ENCODE measurements around the gene DAB1. TPM values are rescaled to one million over a fixed set of nuclear protein-coding genes. Genes with fewer than 3 reads are reported as not detected.

The DAB1 gene
- total RNA-seq, 1 donor from 2014 or later: 1.6 TPM

- no peak overlapping the region for H3K4me2 ChIP-seq (ENCODE audit: low read length)
- H3K36me3 ChIP-seq (ENCODE audit: insufficient read depth, low read length): no peaks in the 10 kb centered on the region
- no peak overlapping the region for H3K4me3 Mint-ChIP-seq (ENCODE audit: unreplicated experiment)
- no peak overlapping the region for H2AFZ ChIP-seq (ENCODE audit: low read depth, low read length)
- FAIRE-seq (no peak), DNase-seq (ENCODE audit: low read depth) (no peak)
- H3K79me2 ChIP-seq (ENCODE audit: insufficient read depth, low read length): no peaks in the 10 kb centered on the region
- H3K36me3 Mint-ChIP-seq (ENCODE audit: low read depth, unreplicated experiment): no peaks in the 10 kb centered on the region
- no peaks in the 10 kb centered on the region for H3K4me1 Mint-ChIP-seq (ENCODE audit: low read depth, unreplicated experiment)
- H3K27ac Mint-ChIP-seq (ENCODE audit: unreplicated experiment): no peak overlapping the region
- TF ChIP-seq CTCF (IDR thresholded peaks at IDR 0.05; ENCODE audit: insufficient read depth, low read depth, low read length) (no peak), EZH2 (IDR thresholded peaks at IDR 0.05; ENCODE audit: insufficient read depth, low read length) (no peak)
- no peak overlapping the region for H3K27ac ChIP-seq (ENCODE audit: low read depth, low read length)
- no peaks in the 10 kb centered on the region for H3K4me1 ChIP-seq (ENCODE audit: insufficient read depth, low read length)
- no peaks in the 10 kb centered on the region for H3K9me3 Mint-ChIP-seq (ENCODE audit: unreplicated experiment)
- no peak overlapping the region for H3K9ac ChIP-seq (ENCODE audit: low read length)
- peaks cover 5% of the 10 kb centered on the region for H3K27me3 Mint-ChIP-seq (ENCODE audit: low read depth, unreplicated experiment)
- no peak overlapping the region for H3K4me3 ChIP-seq (ENCODE audit: insufficient read depth, low read depth, low read length)
- no peaks in the 10 kb centered on the region for H3K27me3 ChIP-seq (ENCODE audit: insufficient read depth, low read length)
- H4K20me1 ChIP-seq (ENCODE audit: insufficient read depth, low read length): no peaks in the 10 kb centered on the region
- H3K9me3 ChIP-seq (ENCODE audit: insufficient read depth, low read depth, low read length): no peaks in the 10 kb centered on the region
Observed at GRCh38 chr1:57443004-57443403, 19.1 kb upstream of the DAB1 start.

- H3K79me2 ChIP-seq (ENCODE audit: insufficient read depth, low read length): no peaks in the 10 kb centered on the region
- no peaks in the 10 kb centered on the region for H3K4me1 Mint-ChIP-seq (ENCODE audit: low read depth, unreplicated experiment)
- no peaks in the 10 kb centered on the region for H3K9me3 Mint-ChIP-seq (ENCODE audit: unreplicated experiment)
- H3K36me3 Mint-ChIP-seq (ENCODE audit: low read depth, unreplicated experiment): no peaks in the 10 kb centered on the region
- H3K27ac Mint-ChIP-seq (ENCODE audit: unreplicated experiment): no peak overlapping the region
- peaks cover 5% of the 10 kb centered on the region for H3K27me3 Mint-ChIP-seq (ENCODE audit: low read depth, unreplicated experiment)
- no peak overlapping the region for H3K4me3 Mint-ChIP-seq (ENCODE audit: unreplicated experiment)
- no peak for TF ChIP-seq CTCF (IDR thresholded peaks at IDR 0.05; ENCODE audit: insufficient read depth, low read depth, low read length)
- H3K9me3 ChIP-seq (ENCODE audit: insufficient read depth, low read depth, low read length): no peaks in the 10 kb centered on the region
- H3K27me3 ChIP-seq (ENCODE audit: insufficient read depth, low read length): no peaks in the 10 kb centered on the region
- H3K27ac ChIP-seq (ENCODE audit: low read depth, low read length): no peak overlapping the region
- no peak overlapping the region for H3K4me3 ChIP-seq (ENCODE audit: insufficient read depth, low read depth, low read length)
- DNase-seq (ENCODE audit: low read depth): no peak
- no peak for FAIRE-seq
- H2AFZ ChIP-seq (ENCODE audit: low read depth, low read length): no peak overlapping the region
- no peaks in the 10 kb centered on the region for H3K4me1 ChIP-seq (ENCODE audit: insufficient read depth, low read length)
- no peak overlapping the region for H3K9ac ChIP-seq (ENCODE audit: low read length)
- no peaks in the 10 kb centered on the region for H3K36me3 ChIP-seq (ENCODE audit: insufficient read depth, low read length)
- no peak overlapping the region for H3K4me2 ChIP-seq (ENCODE audit: low read length)
- no peaks in the 10 kb centered on the region for H4K20me1 ChIP-seq (ENCODE audit: insufficient read depth, low read length)
Observed at GRCh38 chr1:57440096-57440495, 16.2 kb upstream of the DAB1 start.

GRCh38 chr1:57431400-57431799 lies 7.5 kb upstream of the DAB1 start:
- TF ChIP-seq CTCF (IDR thresholded peaks at IDR 0.05; ENCODE audit: insufficient read depth, low read depth, low read length) (no peak), EZH2 (IDR thresholded peaks at IDR 0.05; ENCODE audit: insufficient read depth, low read length) (no peak)
- H3K79me2 ChIP-seq (ENCODE audit: insufficient read depth, low read length): no peaks in the 10 kb centered on the region
- Mint-ChIP-seq H3K9me3 (ENCODE audit: unreplicated experiment) (no peaks in the 10 kb centered on the region), H3K27ac (ENCODE audit: unreplicated experiment) (no peak overlapping the region), H3K4me1 (ENCODE audit: low read depth, unreplicated experiment) (no peaks in the 10 kb centered on the region), H3K36me3 (ENCODE audit: low read depth, unreplicated experiment) (no peaks in the 10 kb centered on the region), H3K4me3 (ENCODE audit: unreplicated experiment) (no peak overlapping the region), H3K27me3 (ENCODE audit: low read depth, unreplicated experiment) (no peaks in the 10 kb centered on the region)
- no peak overlapping the region for H3K4me3 ChIP-seq (ENCODE audit: insufficient read depth, low read depth, low read length)
- no peak overlapping the region for H3K27ac ChIP-seq (ENCODE audit: low read depth, low read length)
- H3K4me2 ChIP-seq (ENCODE audit: low read length): no peak overlapping the region
- H3K27me3 ChIP-seq (ENCODE audit: insufficient read depth, low read length): no peaks in the 10 kb centered on the region
- no peak overlapping the region for H2AFZ ChIP-seq (ENCODE audit: low read depth, low read length)
- FAIRE-seq (no peak), DNase-seq (ENCODE audit: low read depth) (no peak)
- H3K4me1 ChIP-seq (ENCODE audit: insufficient read depth, low read length): no peaks in the 10 kb centered on the region
- no peak overlapping the region for H3K9ac ChIP-seq (ENCODE audit: low read length)
- no peaks in the 10 kb centered on the region for H3K36me3 ChIP-seq (ENCODE audit: insufficient read depth, low read length)
- no peaks in the 10 kb centered on the region for H3K9me3 ChIP-seq (ENCODE audit: insufficient read depth, low read depth, low read length)
- no peaks in the 10 kb centered on the region for H4K20me1 ChIP-seq (ENCODE audit: insufficient read depth, low read length)

Measured in astrocyte (in vitro differentiated cells and primary cell).